GM19395 (cell line): ENCODE measurements around the gene HMOX1.
"Not testable (repeated sequence)": the region's sequence is repeated elsewhere in the genome, so short reads cannot be mapped to it uniquely, and the experiment has no call there.

Experiments used
- ATAC-seq: cut with Tn5 transposase; IDR thresholded peaks from one replicate; pipeline ENCODE4 v1.9.1; 2021; ENCODE audit warnings: mild to moderate bottlenecking, moderate library complexity; ENCODE audit not compliant: unreplicated experiment

Gene HMOX1

DNA sequence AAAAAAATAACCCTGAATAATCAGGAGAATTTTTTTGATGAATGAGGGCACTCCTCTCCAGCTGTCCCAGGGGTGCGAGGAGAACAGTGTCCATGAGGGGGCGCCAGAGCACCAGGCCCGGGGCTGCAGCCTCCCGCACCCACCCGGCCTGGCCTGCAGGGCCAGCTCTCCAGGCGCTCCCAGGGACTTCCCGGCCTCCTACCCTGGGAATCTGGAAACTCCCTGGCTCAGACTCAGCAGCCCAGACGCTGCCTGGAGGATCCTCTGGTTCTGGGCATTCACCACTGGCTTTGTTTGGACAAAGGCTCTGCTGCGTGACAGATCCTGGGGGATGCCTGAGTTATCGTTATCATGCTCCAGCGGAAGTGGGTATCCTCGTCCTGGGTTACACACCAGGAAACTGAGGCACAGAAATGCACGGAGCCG, 50.0 kb downstream of the HMOX1 start:
- ATAC-seq, result no peak

DNA sequence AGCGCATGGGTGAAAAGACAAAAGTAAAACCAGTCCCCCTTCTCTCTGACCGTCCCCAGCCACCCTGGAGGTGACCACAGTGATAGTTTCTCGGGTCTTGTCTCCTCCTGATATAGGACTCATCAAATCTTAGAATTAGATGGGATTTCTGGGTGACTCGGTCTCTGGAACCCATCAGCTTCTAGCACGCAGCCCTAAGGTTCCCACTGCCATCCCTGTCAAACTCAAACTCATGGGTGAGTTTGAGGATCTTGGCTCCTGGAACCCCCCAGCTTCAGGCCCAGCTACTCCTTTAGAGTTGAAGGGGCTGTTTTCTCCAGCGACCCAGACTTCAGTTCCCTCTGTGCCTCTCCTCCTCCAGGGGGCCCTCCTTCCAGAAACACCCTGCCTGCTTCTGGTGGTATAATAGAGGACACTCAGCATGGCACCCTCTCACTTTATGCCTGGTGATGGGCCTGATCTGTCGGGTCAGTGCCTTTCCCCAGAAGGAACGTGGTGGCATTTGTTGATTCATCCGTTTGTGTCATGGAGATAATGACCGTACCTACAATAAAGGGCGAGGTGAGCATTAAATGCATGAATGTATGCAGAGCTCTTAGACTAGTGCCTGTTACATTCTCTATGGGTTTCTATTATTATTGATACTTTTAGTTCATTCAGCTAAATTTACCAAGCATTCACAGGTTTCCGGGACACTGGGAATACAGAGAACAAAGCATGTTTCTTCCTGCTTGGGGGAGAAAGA, 50.8 kb downstream of the HMOX1 start:
- no peak for ATAC-seq

GRCh38 chr22:35432228-35432905, 51.5 kb downstream of the HMOX1 start:
- ATAC-seq, result no peak

GRCh38 chr22:35434061-35434710, 53.3 kb downstream of the HMOX1 start:
- ATAC-seq, result no peak

DNA sequence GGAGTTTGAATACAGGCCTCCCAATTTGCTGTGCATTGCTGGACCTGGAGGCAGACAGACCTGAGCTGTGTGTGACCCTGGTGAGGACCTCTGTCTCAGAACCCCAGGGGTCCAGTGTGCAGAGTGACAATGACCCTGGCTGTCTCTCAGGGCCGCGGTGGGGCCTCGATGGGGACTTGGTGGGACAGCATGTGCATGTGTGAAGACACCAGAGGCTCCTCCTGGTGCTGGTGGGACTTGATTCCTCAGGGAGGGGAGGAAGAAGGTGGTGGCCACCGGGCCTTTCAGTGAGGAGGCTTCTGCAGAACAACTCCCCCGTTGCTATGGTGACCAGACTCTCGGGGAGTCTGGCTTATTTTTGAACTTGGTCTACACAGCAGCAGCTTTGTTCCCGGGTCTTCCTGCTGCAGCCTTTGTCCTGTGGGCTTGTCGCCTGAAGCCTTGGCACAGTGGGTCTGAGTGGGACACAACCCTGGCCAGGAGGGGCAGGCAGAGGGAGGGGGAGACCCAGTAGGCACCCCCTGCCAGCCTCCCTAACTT, 54.4 kb downstream of the HMOX1 start:
- no peak for ATAC-seq

GRCh38 chr22:35436421-35436820, 55.5 kb downstream of the HMOX1 start:
- no peak for ATAC-seq

GRCh38 chr22:35437049-35437448, 56.2 kb downstream of the HMOX1 start:
- ATAC-seq, result no peak

DNA sequence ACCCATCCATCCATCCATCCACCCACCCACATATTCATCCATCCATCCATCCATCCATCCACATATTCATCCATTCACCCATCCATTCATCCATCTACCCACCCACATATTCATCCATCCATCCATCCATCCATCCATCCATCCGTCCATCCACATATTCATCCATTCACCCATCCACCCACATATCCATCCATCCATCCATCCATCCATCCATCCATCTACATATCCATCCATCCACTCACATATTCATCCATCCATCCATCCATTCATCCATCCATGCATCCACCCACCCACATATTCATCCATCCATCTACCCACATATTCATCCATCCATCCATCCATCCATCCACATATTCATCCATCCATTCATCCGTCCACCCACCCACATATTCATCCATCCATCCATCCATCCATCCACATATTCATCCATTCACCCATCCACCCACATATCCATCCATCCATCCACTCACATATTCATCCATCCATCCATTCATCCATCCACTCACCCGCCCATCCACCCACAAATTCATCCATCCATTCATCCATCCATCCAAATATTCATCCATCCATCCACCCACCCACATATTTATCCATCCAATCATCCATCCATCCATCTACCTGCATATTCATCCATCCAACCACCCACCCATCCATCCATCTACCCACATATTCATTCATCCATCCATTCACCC, 57.9 kb downstream of the HMOX1 start:
- ATAC-seq, result not testable (repeated sequence)

GRCh38 chr22:35439365-35439717, 58.4 kb downstream of the HMOX1 start:
- no peak for ATAC-seq

GRCh38 chr22:35440129-35440528, 59.2 kb downstream of the HMOX1 start:
- ATAC-seq, result no peak

- ATAC-seq, result no peak
Measured at GRCh38 chr22:35441489-35442100, 60.7 kb downstream of the HMOX1 start.

DNA sequence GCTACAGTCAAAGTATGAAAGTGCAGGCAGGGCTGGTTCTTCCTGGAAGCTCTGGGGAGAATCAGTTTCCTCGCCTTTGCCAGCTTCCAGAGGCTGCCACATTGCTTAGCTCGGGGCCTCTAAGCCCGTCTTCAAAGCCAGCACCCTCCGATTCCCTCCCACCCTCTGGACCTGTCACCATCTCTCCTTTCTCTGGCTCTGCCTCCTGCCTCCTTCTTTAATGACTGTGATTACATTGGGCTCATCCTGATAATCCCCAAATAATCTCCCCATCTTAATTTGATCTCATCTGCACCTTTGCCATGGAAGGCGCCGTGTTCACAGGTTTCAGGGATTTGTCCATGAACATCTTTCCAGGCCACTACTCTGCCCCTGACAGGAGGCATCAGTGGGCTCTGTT, 61.6 kb downstream of the HMOX1 start:
- ATAC-seq, result no peak

DNA sequence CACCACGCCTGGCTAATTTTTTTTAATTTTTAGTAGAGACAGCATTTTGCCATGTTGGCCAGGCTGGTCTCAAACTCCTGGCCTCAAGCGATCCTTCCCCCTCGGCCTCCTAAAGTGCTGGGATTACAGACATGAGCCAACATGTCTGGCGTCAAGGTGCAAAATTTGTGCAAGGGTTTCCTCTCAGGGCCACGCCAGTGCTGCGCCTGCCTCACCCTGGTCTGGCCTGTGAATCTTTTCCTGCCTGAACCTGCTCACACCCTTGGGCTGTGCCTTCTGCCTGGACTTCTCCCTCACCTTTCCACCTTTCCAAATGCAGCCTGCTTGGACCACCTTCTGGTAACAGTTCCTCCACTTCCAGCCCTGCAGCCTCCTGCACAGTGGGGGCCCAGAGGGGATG, 62.4 kb downstream of the HMOX1 start:
- no peak for ATAC-seq
